H1 (cell line): Measurements from ENCODE around the gene SH3TC2. TPM values are rescaled to one million over a fixed set of nuclear protein-coding genes. Genes with fewer than 3 reads are reported as not detected.

ENCODE experiments used
- CTCF ChIA-PET: fragments of 300-600 bp; sonication (Branson Sonifier 250); formaldehyde crosslinking; loops from one replicate; lab custom pipeline; 2021; ENCODE audit not compliant: partially characterized antibody; lab: Charles Lee
- POLR2A ChIA-PET: fragments of 300-600 bp; sonication (Branson Sonifier 250); formaldehyde crosslinking; loops from one replicate; lab custom pipeline; 2021; ENCODE audit warnings: inconsistent platforms; ENCODE audit not compliant: partially characterized antibody; lab: Charles Lee
- DNase-seq, 2 experiments: peaks; one replicate each; pipeline versions ENCODE4 v3.0.0 to v3.0.0-alpha.2; 2010 to 2022; ENCODE audit warnings: low spot score in 2 of 2, low read depth in 1 of 2, mixed read lengths in 1 of 2
- FAIRE-seq: peaks from 2 replicates; lab custom pipeline; 2011; peaks lifted over from hg19 to GRCh38; lab: Jason Lieb, UNC
- H2AFZ ChIP-seq: 2 replicates; pipeline ENCODE4 v1.8.1; 2012; ENCODE audit warnings: low read length, inconsistent platforms
- H2AK5ac ChIP-seq: 2 replicates; pipeline ENCODE4 v1.6.1; 2013; ENCODE audit warnings: low read depth, low read length
- H2BK120ac ChIP-seq: replicated peaks from 2 replicates; pipeline ENCODE3; 2013; ENCODE audit warnings: low read depth, low read length, inconsistent platforms
- H2BK12ac ChIP-seq: 2 replicates; pipeline ENCODE4 v1.6.1; 2013; ENCODE audit warnings: low read depth, low read length
- H2BK15ac ChIP-seq: 2 replicates; pipeline ENCODE4 v1.6.1; 2013; ENCODE audit warnings: low read length
- H2BK20ac ChIP-seq: 2 replicates; pipeline ENCODE4 v1.6.1; 2013; ENCODE audit warnings: low read length
- H2BK5ac ChIP-seq: 2 replicates; pipeline ENCODE4 v1.6.1; 2013; ENCODE audit warnings: low read depth, low read length
- H3K14ac ChIP-seq: 2 replicates; pipeline ENCODE4 v1.6.1; 2013; ENCODE audit warnings: inconsistent platforms; ENCODE audit not compliant: insufficient read length
- H3K18ac ChIP-seq: 2 replicates; pipeline ENCODE4 v1.6.1; 2013; ENCODE audit warnings: low read length; ENCODE audit errors: extremely low read depth
- H3K23ac ChIP-seq: 2 replicates; pipeline ENCODE4 v1.6.1; 2013; ENCODE audit warnings: inconsistent platforms; ENCODE audit not compliant: insufficient read length
- H3K23me2 ChIP-seq: 2 replicates; pipeline ENCODE4 v1.6.1; 2013; ENCODE audit warnings: low read depth, low read length
- H3K27ac ChIP-seq: 2 replicates; pipeline ENCODE4 v1.6.1; 2011; ENCODE audit warnings: low read depth, low read length, inconsistent platforms
- H3K27me3 ChIP-seq, 4 experiments: replicated peaks in 1 of 4; 1 replicate in 1 of 4; 2 replicates in 3 of 4; pipeline versions ENCODE4 v1.6.1 to v1.8.1; 2011 to 2013; ENCODE audit warnings: low read length in 3 of 4, mild to moderate bottlenecking in 3 of 4, inconsistent platforms in 2 of 4, mixed read lengths in 2 of 4, moderate library complexity in 1 of 4; ENCODE audit not compliant: control insufficient read depth in 3 of 4, insufficient read depth in 3 of 4; ENCODE audit errors: extremely low read depth in 1 of 4
- H3K36me3 ChIP-seq, 4 experiments: 2 replicates each; pipeline versions ENCODE4 v1.6.1 to v1.8.1; 2011 to 2013; ENCODE audit warnings: mild to moderate bottlenecking in 4 of 4, low read length in 3 of 4, moderate library complexity in 2 of 4, control low read depth in 1 of 4, inconsistent platforms in 1 of 4; ENCODE audit not compliant: insufficient read depth in 4 of 4, control insufficient read depth in 2 of 4
- H3K4ac ChIP-seq: replicated peaks from 2 replicates; pipeline ENCODE3; 2013; ENCODE audit warnings: low read length, low read depth, mixed read lengths, inconsistent platforms; ENCODE audit not compliant: insufficient read length
- H3K4me1 ChIP-seq, 4 experiments: replicated peaks in 1 of 4; 1 replicate in 1 of 4; 2 replicates in 3 of 4; pipeline versions ENCODE4 v1.6.1 to v1.8.1; 2011 to 2013; ENCODE audit warnings: low read length in 3 of 4, inconsistent platforms in 2 of 4, mixed read lengths in 1 of 4; ENCODE audit not compliant: insufficient read depth in 4 of 4, control insufficient read depth in 3 of 4
- H3K4me2 ChIP-seq, 2 experiments: 2 replicates each; pipeline versions ENCODE4 v1.6.1 to v1.8.1; 2011 to 2013; ENCODE audit warnings: low read depth in 2 of 2, low read length in 2 of 2, control low read depth in 1 of 2, inconsistent platforms in 1 of 2, mild to moderate bottlenecking in 1 of 2; ENCODE audit not compliant: insufficient read depth in 1 of 2
- H3K4me3 ChIP-seq, 4 experiments: fragments of 200-600, 300-600 bp in 1 of 4; sonication (generic), shearing (Covaris generic), sonication (Bioruptor Twin) in 1 of 4; 2 replicates each; pipeline versions ENCODE4 v1.5.1 to v1.8.1; 2011 to 2016; ENCODE audit warnings: low read length in 4 of 4, low read depth in 3 of 4, control low read depth in 2 of 4, inconsistent platforms in 2 of 4, mild to moderate bottlenecking in 2 of 4, mixed read lengths in 1 of 4, moderate library complexity in 1 of 4; ENCODE audit not compliant: insufficient read depth in 2 of 4; ENCODE audit errors: extremely low read depth in 1 of 4
- H3K56ac ChIP-seq: replicated peaks from 2 replicates; pipeline ENCODE3; 2013; ENCODE audit warnings: low read depth, mild to moderate bottlenecking, mixed read lengths, low read length, inconsistent platforms; ENCODE audit not compliant: insufficient read length
- H3K79me1 ChIP-seq: 2 replicates; pipeline ENCODE4 v1.6.1; 2013; ENCODE audit warnings: low read depth, low read length, control low read depth
- H3K79me2 ChIP-seq, 2 experiments: 2 replicates each; pipeline versions ENCODE4 v1.6.1 to v1.8.1; 2012 to 2013; ENCODE audit warnings: low read length in 2 of 2, mild to moderate bottlenecking in 2 of 2, inconsistent platforms in 1 of 2; ENCODE audit not compliant: insufficient read depth in 2 of 2, control insufficient read depth in 1 of 2
- H3K9ac ChIP-seq, 4 experiments: replicated peaks in 1 of 4; 1 replicate in 1 of 4; 2 replicates in 3 of 4; pipeline versions ENCODE4 v1.6.1 to v1.8.1; 2011 to 2013; ENCODE audit warnings: low read depth in 3 of 4, low read length in 3 of 4, control low read depth in 2 of 4, mild to moderate bottlenecking in 2 of 4, moderate library complexity in 2 of 4, inconsistent platforms in 1 of 4; ENCODE audit errors: extremely low read depth in 1 of 4
- H3K9me3 ChIP-seq, 2 experiments: 2 replicates each; pipeline versions ENCODE4 v1.6.1 to v1.8.1; 2012 to 2013; ENCODE audit warnings: mild to moderate bottlenecking in 2 of 2, moderate library complexity in 2 of 2, control low read depth in 1 of 2, inconsistent platforms in 1 of 2, low read depth in 1 of 2, low read length in 1 of 2, mixed read lengths in 1 of 2; ENCODE audit not compliant: insufficient read depth in 2 of 2
- H4K20me1 ChIP-seq, 2 experiments: replicated peaks in 1 of 2; 2 replicates each; pipeline versions ENCODE3 to v1.8.1; 2011 to 2013; ENCODE audit warnings: inconsistent platforms in 2 of 2, low read length in 2 of 2, mild to moderate bottlenecking in 1 of 2; ENCODE audit not compliant: insufficient read depth in 2 of 2, control insufficient read depth in 1 of 2
- H4K5ac ChIP-seq: 2 replicates; pipeline ENCODE4 v1.6.1; 2013; ENCODE audit warnings: low read length, low read depth, mixed read lengths, inconsistent platforms; ENCODE audit not compliant: insufficient read length
- H4K8ac ChIP-seq: 2 replicates; pipeline ENCODE4 v1.8.0; 2013; ENCODE audit warnings: mild to moderate bottlenecking, moderate library complexity, low read length, inconsistent platforms; ENCODE audit not compliant: insufficient read depth; ENCODE audit errors: extremely low read depth
- H4K91ac ChIP-seq: replicated peaks from 2 replicates; pipeline ENCODE3; 2013; ENCODE audit warnings: low read length, mixed read lengths, inconsistent platforms; ENCODE audit not compliant: insufficient read length
- BCL11A ChIP-seq, 2 experiments: IDR thresholded peaks; one replicate each; pipeline ENCODE4 v1.6.1; 2011; ENCODE audit warnings: low read depth in 2 of 2, low read length in 2 of 2, mild to moderate bottlenecking in 2 of 2
- POLR2AphosphoS5 ChIP-seq: IDR thresholded peaks from 2 replicates; pipeline ENCODE4 v1.6.1; 2011; ENCODE audit warnings: low read depth, low read length
- RNF2 ChIP-seq: fragments of 200-900, 300-1000 bp; sonication (generic); IDR thresholded peaks from 2 replicates; pipeline ENCODE4 v1.7.1; 2016; ENCODE audit warnings: borderline replicate concordance, low read depth, mild to moderate bottlenecking, antibody characterized with exemption, low read length; ENCODE audit not compliant: poor library complexity, severe bottlenecking; ENCODE audit errors: missing control alignments
- SRF ChIP-seq: IDR thresholded peaks from 2 replicates; pipeline ENCODE4 v1.6.1; 2011; ENCODE audit warnings: mild to moderate bottlenecking, low read depth, low read length, moderate library complexity
- TBP ChIP-seq: IDR thresholded peaks from 2 replicates; pipeline ENCODE4 v1.6.1; 2011; ENCODE audit warnings: low read depth, low read length, improper control_type of control experiment
- YY1 ChIP-seq: IDR thresholded peaks from 2 replicates; pipeline ENCODE4 v1.6.1; 2011; ENCODE audit warnings: low read depth, mild to moderate bottlenecking, low read length
- polyA plus RNA-seq, 7 experiments: library from polyadenylated mRNA; depleted of rRNA in 3 of 7; stranded (reverse) in 5 of 7; unstranded in 2 of 7; fragments of >200 nt in 5 of 7; fragments of 200-250 nt in 2 of 7; gene quantifications; 1 replicate in 5 of 7; 2 replicates in 1 of 7; 4 replicates in 1 of 7; pipeline versions ENCODE4 v1.2.1 to v1.2.3, GENCODE V29; 2011 to 2013; ENCODE audit warnings: missing spikeins in 2 of 7, mixed read lengths in 2 of 7
- total RNA-seq: library from RNA; stranded (reverse); fragmentation: NEBNext Ultra II Directional; extraction: Animal tissue kit (Norgen Biotek cat#: 25700); gene quantifications from 2 replicates; pipeline ENCODE4 v1.2.1, GENCODE V29; 2021

The SH3TC2 gene
- total and polyA plus RNA-seq, 2 of the 8 experiments (the other 6 are each of a cell fraction or from before 2014, with no cell fraction given): 0.11 to 0.80 TPM

- H3K27ac ChIP-seq: no peak overlapping the region
- CTCF ChIA-PET: interaction anchor here (0.8 to 10.5 kb wide), 19 partner anchors 9 to 279 kb away, joined by 3 to 60 read pairs (median 5); no protein-coding TSS in a partner anchor
- no peak overlapping the region for H3K9ac ChIP-seq
- H3K18ac ChIP-seq: no peak overlapping the region
- no peaks in the 10 kb centered on the region for H3K36me3 ChIP-seq
- H4K8ac ChIP-seq: no peak overlapping the region
- FAIRE-seq (no peak), DNase-seq (no peak)
- no peaks in the 10 kb centered on the region for H3K27me3 ChIP-seq
- no peaks in the 10 kb centered on the region for H3K79me2 ChIP-seq
- no peaks in the 10 kb centered on the region for H4K20me1 ChIP-seq
- H3K9me3 ChIP-seq: no peaks in the 10 kb centered on the region
- no peak overlapping the region for H2BK12ac ChIP-seq
- no peak overlapping the region for H4K5ac ChIP-seq
- POLR2A ChIA-PET: no interaction called here
- no peak overlapping the region for H3K23ac ChIP-seq
- H2BK5ac ChIP-seq: no peak overlapping the region
- no peaks in the 10 kb centered on the region for H3K23me2 ChIP-seq
- no peak overlapping the region for H3K4ac ChIP-seq
- H3K4me2 ChIP-seq: no peak overlapping the region
- H3K14ac ChIP-seq: no peak overlapping the region
- no peak overlapping the region for H2AFZ ChIP-seq
- no peaks in the 10 kb centered on the region; a peak in 1 of 7 replicates for H3K4me1 ChIP-seq
- H3K4me3 ChIP-seq: no peak overlapping the region
- no peak overlapping the region for H3K56ac ChIP-seq
- TF ChIP-seq BCL11A (IDR thresholded peaks at IDR 0.05; ENCODE audit: low read depth in 2 of 2, low read length in 2 of 2): no peak
- no peak for TF ChIP-seq SRF
- TF ChIP-seq RNF2: no peak
- TF ChIP-seq POLR2AphosphoS5: no peak
- no peak for TF ChIP-seq TBP
- no peak for TF ChIP-seq YY1
- H2AK5ac ChIP-seq: no peak overlapping the region
- no peak overlapping the region for H2BK120ac ChIP-seq
- no peak overlapping the region for H2BK15ac ChIP-seq
- no peak overlapping the region for H4K91ac ChIP-seq
- no peak overlapping the region for H2BK20ac ChIP-seq
- H3K79me1 ChIP-seq: no peaks in the 10 kb centered on the region; the same call in 1 of the 2 replicates
These were observed 55.7 kb downstream of the SH3TC2 start for GRCh38 chr5:149007174-149007573.
